OCI-LY7 (cell line): ENCODE measurements around the gene MIEN1. TPM values are rescaled to one million over a fixed set of nuclear protein-coding genes. Genes with fewer than 3 reads are reported as not detected.
A peak's percentile ranks its signal among the peaks of the same experiment; 100 is the strongest.

ENCODE experiments used
- BruUV-seq: library from RNA; stranded (reverse); fragments of 400-500 nt; replicated peaks from 2 replicates; lab custom pipeline; 2021; lab: Mats Ljungman, UMichigan
- CTCF ChIA-PET: fragments of 300-600 bp; sonication (Branson Sonifier 250); formaldehyde crosslinking; loops from one replicate; lab custom pipeline; 2022; ENCODE audit warnings: antibody characterized with exemption; ENCODE audit not compliant: unreplicated experiment; lab: Charles Lee
- POLR2A ChIA-PET: fragments of 300-600 bp; sonication (Branson Sonifier 250); formaldehyde crosslinking; loops from one replicate; lab custom pipeline; 2022; ENCODE audit warnings: antibody characterized with exemption; lab: Charles Lee
- DNase-seq: peaks from one replicate; pipeline ENCODE4 v3.0.0-alpha.2; 2015; ENCODE audit warnings: low spot score
- H2AFZ ChIP-seq: fragments of 200-600 bp; sonication (generic), shearing (Covaris generic); 2 replicates; pipeline ENCODE4 v1.6.1; 2014; ENCODE audit warnings: mild to moderate bottlenecking, antibody characterized with exemption, low read length, moderate library complexity
- H3K27ac ChIP-seq: fragments of 200-600 bp; sonication (generic); 2 replicates; pipeline ENCODE4 v1.5.1; 2014; ENCODE audit warnings: mixed run types, low read depth, mild to moderate bottlenecking, moderate library complexity, low read length, inconsistent platforms; ENCODE audit not compliant: poor library complexity, severe bottlenecking
- H3K36me3 ChIP-seq: fragments of 200-600 bp; sonication (generic); 2 replicates; pipeline ENCODE4 v1.6.1; 2014; ENCODE audit warnings: mild to moderate bottlenecking, antibody characterized with exemption, low read length, moderate library complexity, mixed read lengths; ENCODE audit not compliant: insufficient read depth
- H3K4me1 ChIP-seq: fragments of 200-600 bp; sonication (generic); 2 replicates; pipeline ENCODE4 v1.5.1; 2014; ENCODE audit warnings: mild to moderate bottlenecking, low read length; ENCODE audit not compliant: insufficient read depth, poor library complexity, severe bottlenecking
- H3K4me2 ChIP-seq: fragments of 200-600 bp; sonication (generic); 2 replicates; pipeline ENCODE4 v1.6.1; 2014; ENCODE audit warnings: mild to moderate bottlenecking, low read length
- H3K4me3 ChIP-seq: fragments of 200-600 bp; sonication (generic); 2 replicates; pipeline ENCODE4 v1.5.1; 2014; ENCODE audit warnings: mild to moderate bottlenecking, low read depth, low read length; ENCODE audit not compliant: poor library complexity, severe bottlenecking
- H3K79me2 ChIP-seq: fragments of 200-600 bp; sonication (generic); 2 replicates; pipeline ENCODE4 v1.6.1; 2016; ENCODE audit warnings: low read depth, mild to moderate bottlenecking, low read length, moderate library complexity, mixed read lengths; ENCODE audit not compliant: insufficient read depth
- H3K9me2 ChIP-seq: fragments of 200-600 bp; sonication (generic); 2 replicates; pipeline ENCODE4 v1.6.1; 2016; ENCODE audit warnings: mild to moderate bottlenecking, low read length, mixed read lengths; ENCODE audit not compliant: insufficient read depth
- H3K9me3 ChIP-seq: fragments of 200-600 bp; sonication (generic); 2 replicates; pipeline ENCODE4 v1.6.1; 2014; ENCODE audit warnings: mild to moderate bottlenecking, mixed run types, low read length, mixed read lengths
- H4K20me1 ChIP-seq: fragments of 200-600 bp; sonication (generic); 2 replicates; pipeline ENCODE4 v1.6.1; 2014; ENCODE audit warnings: mild to moderate bottlenecking, antibody characterized with exemption, low read length, moderate library complexity, mixed read lengths; ENCODE audit not compliant: insufficient read depth
- EZH2phosphoT487 ChIP-seq: fragments of 200-600 bp; sonication (generic); IDR thresholded peaks from 2 replicates; pipeline ENCODE4 v1.6.1; 2018; ENCODE audit warnings: low read depth, borderline replicate concordance, mild to moderate bottlenecking, mixed run types, antibody characterized with exemption, low read length, moderate library complexity, mixed read lengths
- intact Hi-C: fragments of 100-400 bp; cut with micrococcal nuclease; formaldehyde crosslinking; loops from one replicate; pipeline ENCODE4 v1.10.0; 2022; ENCODE audit not compliant: unreplicated experiment
- total RNA-seq, 2 experiments: library from RNA; depleted of rRNA in 1 of 2; stranded (reverse); fragments of >200 nt in 1 of 2; shearing (Covaris generic) in 1 of 2; gene quantifications; 2 replicates each; pipeline ENCODE4 v1.2.3, GENCODE V29; 2014 to 2022
- TF ChIP-seq, protein P1 (sequence below): fragments of 200-600 bp; sonication (generic); conservative IDR thresholded peaks from 2 replicates; pipeline ENCODE4 v1.5.1; 2014; ENCODE audit warnings: mild to moderate bottlenecking, antibody characterized with exemption, low read length, moderate library complexity, mixed read lengths

The MIEN1 gene
- total RNA-seq, 2 experiments from 2014 or later, result 55.4 to 89.9 TPM

GRCh38 chr17:39759204-39759603 is 28.9 kb upstream of the MIEN1 start:
- no peaks in the 10 kb centered on the region for H3K9me3 ChIP-seq
- H3K36me3 ChIP-seq, result peaks cover 46% of the 10 kb centered on the region
- CTCF ChIA-PET, result no interaction called here
- H4K20me1 ChIP-seq, result no peaks in the 10 kb centered on the region
- POLR2A ChIA-PET, result interaction anchor here (0.6 to 3.1 kb wide), 9 partner anchors 11 to 142 kb away, joined by 3 to 24 read pairs (median 3); no protein-coding TSS in a partner anchor
- no TSS peak for BruUV-seq
- H2AFZ ChIP-seq, result no peak overlapping the region
- intact Hi-C loops, result loop anchor here (5.0 to 10.0 kb wide), 3 partner anchors 88 to 304 kb away; partner anchors contain the start of gene MED1
- H3K27ac ChIP-seq, result peak overlapping the region; percentile 99
- H3K4me3 ChIP-seq, result no peak overlapping the region
- no peaks in the 10 kb centered on the region for H3K9me2 ChIP-seq
- H3K79me2 ChIP-seq, result peaks cover 45% of the 10 kb centered on the region; the same call in 1 of the 2 replicates
- TF ChIP-seq EZH2phosphoT487, result no peak
- TF ChIP-seq, protein P1, sequence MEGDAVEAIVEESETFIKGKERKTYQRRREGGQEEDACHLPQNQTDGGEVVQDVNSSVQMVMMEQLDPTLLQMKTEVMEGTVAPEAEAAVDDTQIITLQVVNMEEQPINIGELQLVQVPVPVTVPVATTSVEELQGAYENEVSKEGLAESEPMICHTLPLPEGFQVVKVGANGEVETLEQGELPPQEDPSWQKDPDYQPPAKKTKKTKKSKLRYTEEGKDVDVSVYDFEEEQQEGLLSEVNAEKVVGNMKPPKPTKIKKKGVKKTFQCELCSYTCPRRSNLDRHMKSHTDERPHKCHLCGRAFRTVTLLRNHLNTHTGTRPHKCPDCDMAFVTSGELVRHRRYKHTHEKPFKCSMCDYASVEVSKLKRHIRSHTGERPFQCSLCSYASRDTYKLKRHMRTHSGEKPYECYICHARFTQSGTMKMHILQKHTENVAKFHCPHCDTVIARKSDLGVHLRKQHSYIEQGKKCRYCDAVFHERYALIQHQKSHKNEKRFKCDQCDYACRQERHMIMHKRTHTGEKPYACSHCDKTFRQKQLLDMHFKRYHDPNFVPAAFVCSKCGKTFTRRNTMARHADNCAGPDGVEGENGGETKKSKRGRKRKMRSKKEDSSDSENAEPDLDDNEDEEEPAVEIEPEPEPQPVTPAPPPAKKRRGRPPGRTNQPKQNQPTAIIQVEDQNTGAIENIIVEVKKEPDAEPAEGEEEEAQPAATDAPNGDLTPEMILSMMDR, result no peak
- H3K4me1 ChIP-seq, result peaks cover 68% of the 10 kb centered on the region
- DNase-seq, result peak; percentile 72
- H3K4me2 ChIP-seq, result peak overlapping the region; percentile 94

DNA sequence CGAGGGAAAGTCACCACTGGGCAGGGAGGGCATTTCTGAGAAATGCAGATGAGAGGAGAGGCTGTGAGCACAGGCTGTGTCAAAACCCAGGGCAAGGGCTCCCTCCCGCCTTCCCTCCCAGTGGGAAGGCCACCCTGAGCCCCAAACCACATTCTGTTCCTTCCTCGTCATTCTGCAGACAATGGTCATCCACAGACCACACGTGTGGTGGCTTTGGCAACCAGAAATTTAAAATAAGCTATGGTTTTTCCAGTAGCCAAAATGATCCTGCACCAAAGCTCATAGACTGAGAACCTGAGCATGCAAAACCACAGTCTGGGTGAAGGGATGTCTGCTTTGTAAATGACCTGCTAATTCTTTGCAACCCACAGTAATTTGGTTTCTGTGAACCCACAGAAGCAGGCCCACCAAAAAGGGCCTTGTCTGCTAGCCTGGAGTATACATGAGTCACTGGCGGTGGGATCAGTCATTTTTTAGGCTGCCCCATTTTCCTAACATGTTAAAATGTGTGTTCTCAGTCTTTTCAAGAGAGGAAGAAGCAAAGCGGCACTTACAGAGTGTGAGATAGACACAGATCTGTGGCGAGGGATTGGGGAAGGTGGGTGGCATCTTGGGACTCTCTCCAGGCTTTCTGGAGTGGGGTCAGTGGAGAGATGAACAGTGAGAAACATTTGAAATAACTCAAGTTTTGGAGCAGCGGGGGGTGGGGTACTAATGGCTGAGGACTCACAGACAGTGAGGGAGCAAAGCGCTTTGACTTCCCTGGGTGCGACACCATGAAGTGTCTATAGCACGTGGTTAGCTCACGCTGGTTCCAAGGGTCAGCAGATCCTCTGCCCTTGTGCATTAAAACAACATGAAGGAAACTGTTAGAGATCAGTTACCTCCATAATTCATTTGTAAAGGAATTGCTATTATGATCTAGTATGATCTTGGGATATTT is 27.9 kb upstream of the MIEN1 start:
- no peak for TF ChIP-seq EZH2phosphoT487
- TF ChIP-seq, protein P1, result no peak
- Histone ChIP-seq H4K20me1 (no peaks in the 10 kb centered on the region), H3K4me2 (peak overlapping the region; percentile 94), H2AFZ (no peak overlapping the region), H3K36me3 (peaks cover 36% of the 10 kb centered on the region), H3K9me3 (no peaks in the 10 kb centered on the region), H3K27ac (peak overlapping the region; percentile 99), H3K9me2 (no peaks in the 10 kb centered on the region), H3K79me2 (peaks cover 36% of the 10 kb centered on the region; the same call in 1 of the 2 replicates), H3K4me3 (peak overlapping the region; percentile 14), H3K4me1 (peaks cover 77% of the 10 kb centered on the region)
- ChIA-PET CTCF (no interaction called here), POLR2A (interaction anchor here (0.6 to 3.1 kb wide), 9 partner anchors 12 to 219 kb away, joined by 3 to 24 read pairs (median 3); no protein-coding TSS in a partner anchor)
- no TSS peak for BruUV-seq
- intact Hi-C loops, result loop anchor here (5.0 to 10.0 kb wide), 3 partner anchors 89 to 303 kb away; partner anchors contain the start of gene MED1
- peak; percentile 57 for DNase-seq
